Osteoblast (primary cell): ENCODE results near the gene SORCS3. TPM values are rescaled to one million over a fixed set of nuclear protein-coding genes. Genes with fewer than 3 reads are reported as not detected.

Source experiments
- DNase-seq: peaks from one replicate; pipeline ENCODE4 v3.0.0; 2011; ENCODE audit warnings: low spot score, mixed read lengths; ENCODE audit not compliant: insufficient read length; ENCODE audit errors: missing footprints
- H2AFZ ChIP-seq: 2 replicates; pipeline ENCODE4 v1.6.0; 2011; ENCODE audit warnings: mild to moderate bottlenecking, low read length
- H3K27ac ChIP-seq: 2 replicates; pipeline ENCODE4 v1.5.1; 2011; ENCODE audit warnings: mild to moderate bottlenecking, low read depth, low read length, moderate library complexity
- H3K27me3 ChIP-seq: 2 replicates; pipeline ENCODE4 v1.6.0; 2012; ENCODE audit warnings: mild to moderate bottlenecking, control low read depth, inconsistent platforms, low read length, moderate library complexity; ENCODE audit not compliant: insufficient read depth
- H3K36me3 ChIP-seq: 2 replicates; pipeline ENCODE4 v1.5.1; 2011; ENCODE audit warnings: mild to moderate bottlenecking, low read length, control low read depth, moderate library complexity; ENCODE audit not compliant: insufficient read depth
- H3K4me1 ChIP-seq: 2 replicates; pipeline ENCODE4 v1.5.1; 2011; ENCODE audit warnings: mild to moderate bottlenecking, low read length, control low read depth, moderate library complexity; ENCODE audit not compliant: insufficient read depth
- H3K4me2 ChIP-seq: 2 replicates; pipeline ENCODE4 v1.6.0; 2011; ENCODE audit warnings: mild to moderate bottlenecking, low read length; ENCODE audit not compliant: insufficient read depth
- H3K4me3 ChIP-seq: fragments of 200-600 bp; sonication (generic); 3 replicates; pipeline ENCODE4 v1.5.1; 2012; ENCODE audit warnings: mild to moderate bottlenecking, low read length, inconsistent platforms; ENCODE audit not compliant: insufficient read depth
- H3K79me2 ChIP-seq: 2 replicates; pipeline ENCODE4 v1.6.0; 2012; ENCODE audit warnings: mild to moderate bottlenecking, low read length, control low read depth, inconsistent platforms; ENCODE audit not compliant: insufficient read depth
- H3K9me3 ChIP-seq: 2 replicates; pipeline ENCODE4 v1.5.1; 2011; ENCODE audit warnings: low read depth, low read length, control low read depth
- H4K20me1 ChIP-seq: 2 replicates; pipeline ENCODE4 v1.6.0; 2012; ENCODE audit warnings: mild to moderate bottlenecking, low read length, control low read depth; ENCODE audit not compliant: insufficient read depth
- total RNA-seq: library from RNA; depleted of rRNA; stranded (reverse); fragments of >200 nt; gene quantifications from 2 replicates; pipeline ENCODE4 v1.2.3, GENCODE V29; 2012
- TF ChIP-seq, protein P1 (sequence below): IDR thresholded peaks from 2 replicates; pipeline ENCODE4 v1.5.1; 2011; ENCODE audit warnings: mild to moderate bottlenecking, low read depth, low read length, moderate library complexity; ENCODE audit errors: extremely low read depth

Gene SORCS3
- total RNA-seq, 1 donor, result not detected

DNA sequence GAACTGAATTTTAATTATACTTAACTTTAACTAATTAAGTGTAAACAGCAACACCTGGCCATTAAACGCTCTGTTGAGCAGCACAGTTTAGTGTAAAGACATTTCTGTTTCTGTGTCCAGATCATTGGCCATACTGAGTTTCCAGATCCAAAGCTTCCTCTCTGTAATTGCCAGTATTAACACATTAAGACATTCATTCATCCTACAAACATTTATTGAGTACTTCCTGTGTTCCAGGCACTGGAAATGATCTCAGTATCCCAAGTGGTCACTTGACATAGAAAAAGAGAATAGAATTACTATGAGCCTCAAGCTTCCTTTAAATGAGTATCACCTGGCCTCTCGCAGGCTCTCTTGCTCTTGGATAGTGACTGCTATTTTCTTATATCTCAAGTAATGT is 618.1 kb downstream of the SORCS3 start:
- Histone ChIP-seq H3K27me3 (no peaks in the 10 kb centered on the region), H3K9me3 (no peaks in the 10 kb centered on the region), H3K27ac (no peak overlapping the region), H4K20me1 (no peaks in the 10 kb centered on the region), H3K79me2 (no peaks in the 10 kb centered on the region), H2AFZ (no peak overlapping the region), H3K36me3 (no peaks in the 10 kb centered on the region), H3K4me3 (no peak overlapping the region), H3K4me1 (no peaks in the 10 kb centered on the region), H3K4me2 (no peak overlapping the region)
- TF ChIP-seq, protein P1, sequence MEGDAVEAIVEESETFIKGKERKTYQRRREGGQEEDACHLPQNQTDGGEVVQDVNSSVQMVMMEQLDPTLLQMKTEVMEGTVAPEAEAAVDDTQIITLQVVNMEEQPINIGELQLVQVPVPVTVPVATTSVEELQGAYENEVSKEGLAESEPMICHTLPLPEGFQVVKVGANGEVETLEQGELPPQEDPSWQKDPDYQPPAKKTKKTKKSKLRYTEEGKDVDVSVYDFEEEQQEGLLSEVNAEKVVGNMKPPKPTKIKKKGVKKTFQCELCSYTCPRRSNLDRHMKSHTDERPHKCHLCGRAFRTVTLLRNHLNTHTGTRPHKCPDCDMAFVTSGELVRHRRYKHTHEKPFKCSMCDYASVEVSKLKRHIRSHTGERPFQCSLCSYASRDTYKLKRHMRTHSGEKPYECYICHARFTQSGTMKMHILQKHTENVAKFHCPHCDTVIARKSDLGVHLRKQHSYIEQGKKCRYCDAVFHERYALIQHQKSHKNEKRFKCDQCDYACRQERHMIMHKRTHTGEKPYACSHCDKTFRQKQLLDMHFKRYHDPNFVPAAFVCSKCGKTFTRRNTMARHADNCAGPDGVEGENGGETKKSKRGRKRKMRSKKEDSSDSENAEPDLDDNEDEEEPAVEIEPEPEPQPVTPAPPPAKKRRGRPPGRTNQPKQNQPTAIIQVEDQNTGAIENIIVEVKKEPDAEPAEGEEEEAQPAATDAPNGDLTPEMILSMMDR, result no peak
- no peak for DNase-seq

DNA sequence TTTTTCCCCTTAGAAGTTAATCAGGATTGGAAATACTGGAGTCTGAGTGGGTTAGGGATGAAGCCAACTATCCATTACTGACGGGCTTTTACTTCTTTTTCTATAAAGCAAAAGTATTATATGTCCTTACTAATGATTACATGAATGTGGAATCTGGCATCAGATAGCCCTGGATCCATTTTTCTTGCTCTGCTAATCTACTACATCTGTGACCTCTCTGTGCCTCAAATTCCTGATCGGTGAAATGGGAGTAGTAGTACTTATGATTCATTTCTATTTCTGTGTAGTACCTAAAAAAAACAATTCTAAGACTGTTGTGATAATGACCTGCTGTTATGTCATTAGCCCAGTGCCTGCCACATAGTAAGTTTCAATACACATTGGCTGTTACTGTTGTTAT is 621.6 kb downstream of the SORCS3 start:
- H4K20me1 ChIP-seq, result no peaks in the 10 kb centered on the region
- TF ChIP-seq, protein P1, result no peak
- no peaks in the 10 kb centered on the region for H3K79me2 ChIP-seq
- H3K27ac ChIP-seq, result no peak overlapping the region
- H3K27me3 ChIP-seq, result no peaks in the 10 kb centered on the region
- H2AFZ ChIP-seq, result no peak overlapping the region
- H3K9me3 ChIP-seq, result no peaks in the 10 kb centered on the region
- DNase-seq, result no peak
- no peak overlapping the region for H3K4me3 ChIP-seq
- no peaks in the 10 kb centered on the region for H3K4me1 ChIP-seq
- H3K36me3 ChIP-seq, result no peaks in the 10 kb centered on the region
- no peak overlapping the region for H3K4me2 ChIP-seq

DNA sequence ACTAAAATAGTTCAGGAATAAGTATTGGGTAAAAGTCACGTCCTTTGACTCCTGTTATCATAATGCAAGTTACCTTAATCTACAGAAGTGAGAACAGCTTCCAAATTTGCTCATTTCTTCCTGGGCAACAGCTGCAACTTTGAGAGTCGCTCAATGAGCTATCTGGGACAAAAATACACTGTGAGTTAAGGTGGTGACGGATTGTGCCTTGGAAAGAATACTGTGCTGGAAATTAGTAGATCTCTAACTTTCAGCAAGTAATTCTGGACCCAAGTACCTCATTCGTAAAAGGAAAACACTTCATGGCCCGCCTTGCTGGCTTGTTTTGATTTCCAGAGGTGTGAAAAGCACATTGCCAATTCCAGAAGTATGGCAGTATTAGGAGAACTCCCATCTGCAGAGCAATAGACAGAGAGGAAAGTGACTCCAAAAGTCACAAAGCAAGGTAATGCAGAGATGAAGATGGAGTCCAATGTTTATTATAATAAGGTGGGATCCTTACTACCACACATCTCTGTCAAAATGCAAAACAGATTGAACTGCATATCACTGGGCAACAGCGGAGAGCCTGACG is 626.0 kb downstream of the SORCS3 start:
- no peaks in the 10 kb centered on the region for H3K27me3 ChIP-seq
- H3K4me3 ChIP-seq, result no peak overlapping the region
- H3K79me2 ChIP-seq, result no peaks in the 10 kb centered on the region
- no peaks in the 10 kb centered on the region for H3K9me3 ChIP-seq
- no peak overlapping the region for H3K27ac ChIP-seq
- TF ChIP-seq, protein P1, result no peak
- H4K20me1 ChIP-seq, result no peaks in the 10 kb centered on the region
- no peak overlapping the region for H3K4me2 ChIP-seq
- no peak overlapping the region for H2AFZ ChIP-seq
- H3K4me1 ChIP-seq, result no peaks in the 10 kb centered on the region
- H3K36me3 ChIP-seq, result no peaks in the 10 kb centered on the region
- DNase-seq, result no peak

DNA sequence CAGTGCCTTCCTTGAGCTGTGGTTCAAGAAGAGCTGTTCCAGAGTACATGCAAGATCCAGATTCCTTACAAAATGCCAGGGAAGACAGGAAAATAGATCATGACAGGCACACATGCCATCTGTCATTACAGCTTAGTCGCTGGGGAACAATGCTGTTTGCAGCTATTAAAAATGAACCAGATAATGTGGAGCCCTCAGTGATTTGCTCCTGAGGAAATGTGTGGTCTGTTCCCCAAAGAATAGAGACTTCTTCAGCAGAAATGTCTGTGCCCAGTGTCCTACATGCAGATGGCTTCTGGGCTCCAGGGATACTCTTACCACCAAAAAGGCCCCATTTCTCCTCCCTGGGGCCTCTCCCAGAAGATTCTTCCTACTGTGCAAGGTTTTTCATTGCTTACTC is 627.9 kb downstream of the SORCS3 start:
- Histone ChIP-seq H3K36me3 (no peaks in the 10 kb centered on the region), H4K20me1 (no peaks in the 10 kb centered on the region), H3K79me2 (no peaks in the 10 kb centered on the region), H3K27ac (no peak overlapping the region), H3K4me3 (no peak overlapping the region), H3K9me3 (no peaks in the 10 kb centered on the region), H3K4me1 (no peaks in the 10 kb centered on the region), H2AFZ (no peak overlapping the region), H3K27me3 (no peaks in the 10 kb centered on the region), H3K4me2 (no peak overlapping the region)
- no peak for DNase-seq
- TF ChIP-seq, protein P1, result no peak
